IMR-90 (cell line): Measurements from ENCODE around the gene ZNF732. TPM values are rescaled to one million over a fixed set of nuclear protein-coding genes. Genes with fewer than 3 reads are reported as not detected.

Source experiments
- ATAC-seq: fragments of 200-7000 bp; cut with Tn5 transposase; 2 replicates; pipeline ENCODE4 v1.9.1; 2020; ENCODE audit warnings: low read depth, mild to moderate bottlenecking, moderate library complexity
- BruUV-seq: library from RNA; stranded (reverse); fragments of 400-500 nt; replicated peaks from 2 replicates; lab custom pipeline; 2021; lab: Mats Ljungman, UMichigan
- CTCF ChIA-PET: fragments of 300-600 bp; formaldehyde crosslinking; extraction: SDS; loops from one replicate; lab custom pipeline; 2021; ENCODE audit warnings: antibody characterized with exemption; lab: Yijun Ruan, JAX
- POLR2A ChIA-PET: fragments of 300-600 bp; sonication (Branson Sonifier 250); formaldehyde crosslinking; loops from one replicate; lab custom pipeline; 2022; ENCODE audit warnings: antibody characterized with exemption; ENCODE audit not compliant: unreplicated experiment; lab: Charles Lee
- DNase-seq: peaks from one replicate; pipeline ENCODE4 v3.0.0; 2013
- H2AFZ ChIP-seq: replicated peaks from 2 replicates; pipeline ENCODE3; 2013; ENCODE audit warnings: low read length, mild to moderate bottlenecking; ENCODE audit not compliant: poor library complexity
- H2AK5ac ChIP-seq: 2 replicates; pipeline ENCODE4 v1.6.1; 2013; ENCODE audit warnings: low read depth, low read length, inconsistent platforms
- H2AK9ac ChIP-seq: replicated peaks from 2 replicates; pipeline ENCODE3; 2013; ENCODE audit warnings: mild to moderate bottlenecking, low read depth, low read length, moderate library complexity; ENCODE audit not compliant: poor library complexity
- H2BK120ac ChIP-seq: 2 replicates; pipeline ENCODE4 v1.6.1; 2013; ENCODE audit warnings: low read depth, low read length, inconsistent platforms
- H2BK15ac ChIP-seq: 3 replicates; pipeline ENCODE4 v1.6.1; 2013; ENCODE audit warnings: low read depth, low read length, inconsistent platforms
- H2BK20ac ChIP-seq: 2 replicates; pipeline ENCODE4 v1.6.1; 2013; ENCODE audit warnings: low read depth, mild to moderate bottlenecking, inconsistent platforms, low read length, moderate library complexity
- H2BK5ac ChIP-seq: 2 replicates; pipeline ENCODE4 v1.6.1; 2013; ENCODE audit warnings: mild to moderate bottlenecking, low read depth, low read length, inconsistent platforms; ENCODE audit not compliant: poor library complexity, severe bottlenecking
- H3K14ac ChIP-seq: replicated peaks from 2 replicates; pipeline ENCODE4 v1.6.1; 2013; ENCODE audit warnings: low read depth, low read length, inconsistent platforms
- H3K18ac ChIP-seq: 2 replicates; pipeline ENCODE4 v1.6.1; 2013; ENCODE audit warnings: low read depth, low read length, control low read depth
- H3K23ac ChIP-seq: 2 replicates; pipeline ENCODE4 v1.6.1; 2013; ENCODE audit warnings: low read depth, low read length, inconsistent platforms
- H3K27ac ChIP-seq: 2 replicates; pipeline ENCODE4 v1.5.1; 2013; ENCODE audit warnings: mild to moderate bottlenecking, control low read depth, low read length; ENCODE audit not compliant: insufficient read depth
- H3K27me3 ChIP-seq: 2 replicates; pipeline ENCODE4 v1.6.1; 2013; ENCODE audit warnings: low read length; ENCODE audit not compliant: control insufficient read depth, insufficient read depth
- H3K36me3 ChIP-seq: 2 replicates; pipeline ENCODE4 v1.6.1; 2013; ENCODE audit warnings: low read length, mixed read lengths; ENCODE audit not compliant: control insufficient read depth, insufficient read depth
- H3K4ac ChIP-seq: 2 replicates; pipeline ENCODE4 v1.6.1; 2013; ENCODE audit warnings: low read depth, low read length, inconsistent platforms
- H3K4me1 ChIP-seq: 2 replicates; pipeline ENCODE4 v1.6.1; 2013; ENCODE audit warnings: low read length, mixed read lengths; ENCODE audit not compliant: control insufficient read depth, insufficient read depth
- H3K4me2 ChIP-seq: 2 replicates; pipeline ENCODE4 v1.6.1; 2013; ENCODE audit warnings: low read depth, mild to moderate bottlenecking, control low read depth, low read length, moderate library complexity
- H3K4me3 ChIP-seq: 2 replicates; pipeline ENCODE4 v1.5.1; 2013; ENCODE audit warnings: low read depth, mild to moderate bottlenecking, control low read depth, low read length, moderate library complexity; ENCODE audit not compliant: insufficient read depth
- H3K56ac ChIP-seq: 2 replicates; pipeline ENCODE4 v1.6.1; 2013; ENCODE audit warnings: low read length, inconsistent platforms; ENCODE audit not compliant: insufficient read depth; ENCODE audit errors: extremely low read depth
- H3K79me1 ChIP-seq, 2 experiments: 2 replicates each; pipeline ENCODE4 v1.6.1; 2013; ENCODE audit warnings: low read length in 2 of 2, inconsistent platforms in 1 of 2, low read depth in 1 of 2
- H3K9ac ChIP-seq: 2 replicates; pipeline ENCODE4 v1.6.1; 2013; ENCODE audit warnings: low read depth, low read length, control low read depth
- H3K9me1 ChIP-seq: 2 replicates; pipeline ENCODE4 v1.6.1; 2013; ENCODE audit warnings: low read length, inconsistent platforms; ENCODE audit not compliant: insufficient read depth
- H3K9me3 ChIP-seq: 2 replicates; pipeline ENCODE4 v1.6.1; 2013; ENCODE audit warnings: low read length; ENCODE audit not compliant: control insufficient read depth, insufficient read depth
- H4K20me1 ChIP-seq: 2 replicates; pipeline ENCODE4 v1.6.1; 2013; ENCODE audit warnings: low read length, inconsistent platforms; ENCODE audit not compliant: insufficient read depth
- H4K5ac ChIP-seq: 2 replicates; pipeline ENCODE4 v1.6.1; 2013; ENCODE audit warnings: mild to moderate bottlenecking, low read depth, low read length, control low read depth
- H4K8ac ChIP-seq, 2 experiments: 2 replicates each; pipeline ENCODE4 v1.6.1; 2013; ENCODE audit warnings: low read depth in 2 of 2, low read length in 2 of 2, control low read depth in 1 of 2, inconsistent platforms in 1 of 2
- H4K91ac ChIP-seq: 2 replicates; pipeline ENCODE4 v1.6.1; 2013; ENCODE audit warnings: low read depth, low read length, inconsistent platforms; ENCODE audit not compliant: insufficient read depth
- CEBPB ChIP-seq: IDR thresholded peaks from 2 replicates; pipeline ENCODE4 v1.6.1; 2012; ENCODE audit warnings: low read depth, low read length, improper control_type of control experiment
- CHD1 ChIP-seq: IDR thresholded peaks from 2 replicates; pipeline ENCODE4 v1.6.1; 2012; ENCODE audit warnings: low read depth, low read length, improper control_type of control experiment
- FOS ChIP-seq: fragments of 150-350 bp; IDR thresholded peaks from 2 replicates; pipeline ENCODE4 v1.6.1; 2016; ENCODE audit warnings: low read depth, low read length
- MAFK ChIP-seq: IDR thresholded peaks from 2 replicates; pipeline ENCODE4 v1.6.1; 2012; ENCODE audit warnings: low read depth, low read length, improper control_type of control experiment
- MAZ ChIP-seq: IDR thresholded peaks from 2 replicates; pipeline ENCODE4 v1.6.1; 2012; ENCODE audit warnings: low read depth, mild to moderate bottlenecking, low read length, improper control_type of control experiment, moderate library complexity, borderline replicate concordance
- MXI1 ChIP-seq: IDR thresholded peaks from 2 replicates; pipeline ENCODE4 v1.6.1; 2012; ENCODE audit warnings: low read depth, mild to moderate bottlenecking, low read length, moderate library complexity, borderline replicate concordance
- NFE2L2 ChIP-seq: fragments of 150-350 bp; IDR thresholded peaks from 2 replicates; pipeline ENCODE4 v1.6.1; 2016; ENCODE audit warnings: low read depth, mild to moderate bottlenecking, low read length
- POLR2A ChIP-seq: IDR thresholded peaks from 2 replicates; pipeline ENCODE4 v1.6.1; 2012; ENCODE audit warnings: mild to moderate bottlenecking, low read depth, low read length
- RAD21 ChIP-seq: IDR thresholded peaks from 2 replicates; pipeline ENCODE4 v1.6.1; 2012; ENCODE audit warnings: low read length, improper control_type of control experiment
- RCOR1 ChIP-seq: IDR thresholded peaks from 2 replicates; pipeline ENCODE4 v1.6.1; 2012; ENCODE audit warnings: mild to moderate bottlenecking, low read length, improper control_type of control experiment; ENCODE audit not compliant: insufficient replicate concordance
- RFX5 ChIP-seq: IDR thresholded peaks from 2 replicates; pipeline ENCODE4 v1.8.0; 2012; ENCODE audit warnings: low read depth, mild to moderate bottlenecking, low read length, moderate library complexity
- SMC3 ChIP-seq: fragments of 150-350 bp; IDR thresholded peaks from 2 replicates; pipeline ENCODE4 v1.6.1; 2016; ENCODE audit warnings: low read depth, mild to moderate bottlenecking, antibody characterized with exemption, low read length, moderate library complexity
- USF2 ChIP-seq: fragments of 150-350 bp; IDR thresholded peaks from 2 replicates; pipeline ENCODE4 v1.6.1; 2017; ENCODE audit warnings: mild to moderate bottlenecking, antibody characterized with exemption, low read length, low read depth
- WGBS, 2 experiments: methylation state at CpG; one replicate each; pipeline versions ENCODE4 v1.1.5 to v1.1.7; 2013; ENCODE audit warnings: missing lambda C conversion rate in 2 of 2; ENCODE audit not compliant: insufficient read length in 1 of 2; ENCODE audit errors: extremely low coverage in 2 of 2; 5-methylcytosine and 5-hydroxymethylcytosine counted together
- dilution Hi-C: fragments of 300-500 bp; cut with HindIII; formaldehyde crosslinking; loops from one replicate; pipeline ENCODE4 v1.14.3; 2018; ENCODE audit warnings: low sequenced_read_pairs; ENCODE audit not compliant: unreplicated experiment
- in situ Hi-C: fragments of 300-500 bp; cut with MboI; formaldehyde crosslinking; loops from 3 replicates; pipeline ENCODE4 v1.14.3; 2019; ENCODE audit warnings: low sequenced_read_pairs, inconsistent platforms, mixed read lengths
- intact Hi-C: fragments of 100-400 bp; cut with micrococcal nuclease; formaldehyde crosslinking; loops from 2 replicates; pipeline ENCODE4 v1.10.0; 2022
- polyA plus RNA-seq, 3 experiments: library from polyadenylated mRNA; depleted of rRNA; stranded (reverse); fragments of >200 nt; gene quantifications; 2 replicates each; pipeline ENCODE4 v1.2.3, GENCODE V29; 2012; ENCODE audit warnings: low replicate concordance in 1 of 3
- total RNA-seq: library from RNA; depleted of rRNA; stranded (reverse); fragments of >200 nt; gene quantifications from 2 replicates; pipeline ENCODE4 v1.2.3, GENCODE V29; 2012
- TF ChIP-seq, protein P1 (sequence below): conservative IDR thresholded peaks from 2 replicates; pipeline ENCODE4 v1.5.1; 2012; ENCODE audit warnings: mild to moderate bottlenecking, low read depth, low read length, improper control_type of control experiment
- TF ChIP-seq, protein P2 (sequence below): fragments of 150-350 bp; IDR thresholded peaks from 2 replicates; pipeline ENCODE4 v1.6.1; 2016; ENCODE audit warnings: low read depth, mild to moderate bottlenecking, low read length, moderate library complexity, borderline replicate concordance

Gene ZNF732
- total and polyA plus RNA-seq, 2 of the 4 experiments (the other 2 are of a cell fraction): under 0.01 TPM; not detected in 1

- no peak overlapping the region for H2BK120ac ChIP-seq
- H2AK9ac ChIP-seq: no peak overlapping the region
- no peaks in the 10 kb centered on the region for H3K4me1 ChIP-seq
- no peak overlapping the region for H2AK5ac ChIP-seq
- peaks cover 24% of the 10 kb centered on the region; the same call in 1 of the 2 replicates for H3K9me3 ChIP-seq
- H2AFZ ChIP-seq: no peak overlapping the region
- DNase-seq (no peak), ATAC-seq (no peak)
- WGBS, 2 experiments: no CpG with 5 or more reads among the region's 8 CpGs
- H3K4me2 ChIP-seq: no peak overlapping the region
- H3K36me3 ChIP-seq: no peaks in the 10 kb centered on the region
- H3K9me1 ChIP-seq: no peaks in the 10 kb centered on the region
- ChIA-PET POLR2A (no interaction called here), CTCF (no interaction called here)
- H4K91ac ChIP-seq: no peak overlapping the region
- H3K23ac ChIP-seq: no peak overlapping the region
- BruUV-seq: no TSS peak
- no peak overlapping the region for H2BK15ac ChIP-seq
- no peak overlapping the region for H3K4me3 ChIP-seq
- in situ Hi-C loops (no loop called here), dilution Hi-C loops (no loop called here), intact Hi-C loops (no loop called here)
- no peak overlapping the region for H3K27ac ChIP-seq
- no peaks in the 10 kb centered on the region for H3K79me1 ChIP-seq
- H4K20me1 ChIP-seq: no peaks in the 10 kb centered on the region
- no peak overlapping the region for H4K5ac ChIP-seq
- H2BK20ac ChIP-seq: no peak overlapping the region
- H2BK5ac ChIP-seq: no peak overlapping the region
- H3K18ac ChIP-seq: no peak overlapping the region
- no peak overlapping the region for H3K4ac ChIP-seq
- no peak overlapping the region for H3K9ac ChIP-seq
- no peak overlapping the region for H4K8ac ChIP-seq
- TF ChIP-seq MAFK: no peak
- no peak for TF ChIP-seq RFX5
- TF ChIP-seq, protein P1, sequence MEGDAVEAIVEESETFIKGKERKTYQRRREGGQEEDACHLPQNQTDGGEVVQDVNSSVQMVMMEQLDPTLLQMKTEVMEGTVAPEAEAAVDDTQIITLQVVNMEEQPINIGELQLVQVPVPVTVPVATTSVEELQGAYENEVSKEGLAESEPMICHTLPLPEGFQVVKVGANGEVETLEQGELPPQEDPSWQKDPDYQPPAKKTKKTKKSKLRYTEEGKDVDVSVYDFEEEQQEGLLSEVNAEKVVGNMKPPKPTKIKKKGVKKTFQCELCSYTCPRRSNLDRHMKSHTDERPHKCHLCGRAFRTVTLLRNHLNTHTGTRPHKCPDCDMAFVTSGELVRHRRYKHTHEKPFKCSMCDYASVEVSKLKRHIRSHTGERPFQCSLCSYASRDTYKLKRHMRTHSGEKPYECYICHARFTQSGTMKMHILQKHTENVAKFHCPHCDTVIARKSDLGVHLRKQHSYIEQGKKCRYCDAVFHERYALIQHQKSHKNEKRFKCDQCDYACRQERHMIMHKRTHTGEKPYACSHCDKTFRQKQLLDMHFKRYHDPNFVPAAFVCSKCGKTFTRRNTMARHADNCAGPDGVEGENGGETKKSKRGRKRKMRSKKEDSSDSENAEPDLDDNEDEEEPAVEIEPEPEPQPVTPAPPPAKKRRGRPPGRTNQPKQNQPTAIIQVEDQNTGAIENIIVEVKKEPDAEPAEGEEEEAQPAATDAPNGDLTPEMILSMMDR: no peak
- TF ChIP-seq, protein P2, sequence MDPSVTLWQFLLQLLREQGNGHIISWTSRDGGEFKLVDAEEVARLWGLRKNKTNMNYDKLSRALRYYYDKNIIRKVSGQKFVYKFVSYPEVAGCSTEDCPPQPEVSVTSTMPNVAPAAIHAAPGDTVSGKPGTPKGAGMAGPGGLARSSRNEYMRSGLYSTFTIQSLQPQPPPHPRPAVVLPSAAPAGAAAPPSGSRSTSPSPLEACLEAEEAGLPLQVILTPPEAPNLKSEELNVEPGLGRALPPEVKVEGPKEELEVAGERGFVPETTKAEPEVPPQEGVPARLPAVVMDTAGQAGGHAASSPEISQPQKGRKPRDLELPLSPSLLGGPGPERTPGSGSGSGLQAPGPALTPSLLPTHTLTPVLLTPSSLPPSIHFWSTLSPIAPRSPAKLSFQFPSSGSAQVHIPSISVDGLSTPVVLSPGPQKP: no peak
- no peak for TF ChIP-seq USF2
- TF ChIP-seq MXI1: no peak
- no peak for TF ChIP-seq FOS
- no peak for TF ChIP-seq CHD1
- TF ChIP-seq CEBPB: no peak
- TF ChIP-seq MAZ: no peak
- no peak for TF ChIP-seq NFE2L2
- no peak for TF ChIP-seq SMC3
- no peak for TF ChIP-seq RCOR1
- no peak for TF ChIP-seq POLR2A
- TF ChIP-seq RAD21: no peak
- H3K14ac ChIP-seq: no peak overlapping the region
- H3K56ac ChIP-seq: no peak overlapping the region
- no peaks in the 10 kb centered on the region for H3K27me3 ChIP-seq
Measured at GRCh38 chr4:328729-329128, 23.5 kb upstream of the ZNF732 start.
